GM06990 (cell line): ENCODE measurements around the gene STAT2.

Experiments used
- DNase-seq: peaks from one replicate; pipeline ENCODE4 v3.0.0-alpha.2; 2011; ENCODE audit not compliant: insufficient read length; ENCODE audit errors: extremely low read depth
- H3K27me3 ChIP-seq: replicated peaks from 2 replicates; pipeline ENCODE4 v1.6.0; 2011; ENCODE audit warnings: low read length; ENCODE audit not compliant: control insufficient read depth, insufficient read depth
- H3K36me3 ChIP-seq: 2 replicates; pipeline ENCODE4 v1.5.1; 2011; ENCODE audit warnings: low read length; ENCODE audit not compliant: control insufficient read depth, insufficient read depth
- H3K4me3 ChIP-seq: replicated peaks from 2 replicates; pipeline ENCODE4 v1.5.1; 2011; ENCODE audit warnings: low read depth, mild to moderate bottlenecking, control low read depth, low read length
- CTCF ChIP-seq: IDR thresholded peaks from 2 replicates; pipeline ENCODE4 v1.5.1; 2011; ENCODE audit warnings: low read length, control low read depth, mild to moderate bottlenecking, inconsistent platforms; ENCODE audit not compliant: insufficient read depth, poor library complexity, severe bottlenecking

STAT2 gene

GRCh38 chr12:56377989-56378316, 18.0 kb upstream of the STAT2 start:
- H3K27me3 ChIP-seq: no peaks in the 10 kb centered on the region
- no peak overlapping the region for H3K4me3 ChIP-seq
- TF ChIP-seq CTCF: no peak
- DNase-seq: no peak
- H3K36me3 ChIP-seq: no peaks in the 10 kb centered on the region

GRCh38 chr12:56377310-56377988, 17.5 kb upstream of the STAT2 start:
- H3K36me3 ChIP-seq: no peaks in the 10 kb centered on the region
- TF ChIP-seq CTCF: no peak
- no peak for DNase-seq
- H3K4me3 ChIP-seq: no peak overlapping the region
- H3K27me3 ChIP-seq: no peaks in the 10 kb centered on the region

GRCh38 chr12:56375598-56376434, 15.9 kb upstream of the STAT2 start:
- Histone ChIP-seq H3K27me3 (no peaks in the 10 kb centered on the region), H3K4me3 (no peak overlapping the region; the same call in 1 of the 2 replicates), H3K36me3 (no peaks in the 10 kb centered on the region)
- DNase-seq: peak; percentile 67
- TF ChIP-seq CTCF: no peak

GRCh38 chr12:56374726-56375597, 15.1 kb upstream of the STAT2 start:
- Histone ChIP-seq H3K27me3 (no peaks in the 10 kb centered on the region), H3K4me3 (no peak overlapping the region), H3K36me3 (no peaks in the 10 kb centered on the region)
- no peak for TF ChIP-seq CTCF
- peak; percentile 47 for DNase-seq

GRCh38 chr12:56373515-56373914, 13.6 kb upstream of the STAT2 start:
- no peak for TF ChIP-seq CTCF
- Histone ChIP-seq H3K4me3 (no peak overlapping the region), H3K36me3 (no peaks in the 10 kb centered on the region), H3K27me3 (no peaks in the 10 kb centered on the region)
- DNase-seq: no peak
